Erythroblast (primary cell): ENCODE data around the gene CABP4.

Source experiments
- GATA1 ChIP-seq: IDR thresholded peaks from 2 replicates; pipeline ENCODE4 v1.6.1; 2011; ENCODE audit warnings: low read depth, mild to moderate bottlenecking, control low read depth, low read length, moderate library complexity
- POLR2A ChIP-seq: IDR thresholded peaks from 2 replicates; pipeline ENCODE4 v1.6.1; 2011; ENCODE audit warnings: mild to moderate bottlenecking, low read length

DNA sequence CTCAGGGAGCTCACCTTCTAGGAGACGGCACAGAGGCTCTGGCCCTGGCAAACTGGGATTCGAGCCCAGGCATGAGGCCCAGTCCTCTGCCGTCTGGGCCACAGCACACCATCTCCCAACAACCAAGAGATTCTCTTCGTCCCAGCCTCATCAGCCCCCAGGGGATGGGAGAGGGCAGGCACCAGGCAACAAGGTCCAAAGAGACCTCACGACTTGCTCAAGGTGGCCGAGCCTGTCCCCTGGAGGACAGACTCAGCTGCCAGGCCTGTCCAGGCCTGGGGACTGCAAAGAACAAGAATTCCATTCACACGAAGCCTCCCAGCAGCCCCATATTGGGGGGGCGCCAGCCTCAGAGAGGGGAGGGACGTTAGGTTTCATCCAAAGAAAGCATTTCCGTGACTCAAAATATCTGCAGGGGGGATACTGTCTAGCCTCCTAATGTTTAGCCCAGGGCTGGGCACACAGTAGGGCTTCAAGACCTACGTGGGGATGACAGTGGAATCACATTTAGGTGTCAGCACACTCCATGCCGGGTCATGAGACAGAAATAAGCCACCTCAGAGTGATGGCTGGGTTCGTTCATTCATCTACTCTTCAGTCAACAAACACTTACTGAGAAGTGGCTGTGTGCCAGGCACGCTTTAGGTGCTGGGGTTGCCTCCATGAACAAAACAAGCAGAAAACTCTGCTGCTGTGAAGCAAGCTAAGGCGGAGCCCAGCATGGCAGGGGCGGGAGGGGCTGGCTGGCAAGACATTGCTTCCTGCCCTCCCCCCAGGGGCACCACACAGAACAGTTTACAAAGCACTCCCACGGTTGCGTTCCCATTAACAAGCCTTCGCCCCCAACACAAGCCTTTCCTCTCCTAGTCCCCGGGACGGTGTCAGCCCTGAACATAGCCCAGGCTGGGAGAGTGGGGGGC is 38.5 kb upstream of the CABP4 start:
- TF ChIP-seq POLR2A = no peak
- TF ChIP-seq GATA1 = no peak
